Osteoblast (primary cell): Measurements from ENCODE around the gene TROAP. TPM values are rescaled to one million over a fixed set of nuclear protein-coding genes. Genes with fewer than 3 reads are reported as not detected.
A peak's percentile ranks its signal among the peaks of the same experiment; 100 is the strongest.

ENCODE experiments used
- DNase-seq: peaks from one replicate; pipeline ENCODE4 v3.0.0; 2011; ENCODE audit warnings: low spot score, mixed read lengths; ENCODE audit not compliant: insufficient read length; ENCODE audit errors: missing footprints
- H2AFZ ChIP-seq: 2 replicates; pipeline ENCODE4 v1.6.0; 2011; ENCODE audit warnings: mild to moderate bottlenecking, low read length
- H3K27ac ChIP-seq: 2 replicates; pipeline ENCODE4 v1.5.1; 2011; ENCODE audit warnings: mild to moderate bottlenecking, low read depth, low read length, moderate library complexity
- H3K27me3 ChIP-seq: 2 replicates; pipeline ENCODE4 v1.6.0; 2012; ENCODE audit warnings: mild to moderate bottlenecking, control low read depth, inconsistent platforms, low read length, moderate library complexity; ENCODE audit not compliant: insufficient read depth
- H3K36me3 ChIP-seq: 2 replicates; pipeline ENCODE4 v1.5.1; 2011; ENCODE audit warnings: mild to moderate bottlenecking, low read length, control low read depth, moderate library complexity; ENCODE audit not compliant: insufficient read depth
- H3K4me1 ChIP-seq: 2 replicates; pipeline ENCODE4 v1.5.1; 2011; ENCODE audit warnings: mild to moderate bottlenecking, low read length, control low read depth, moderate library complexity; ENCODE audit not compliant: insufficient read depth
- H3K4me2 ChIP-seq: 2 replicates; pipeline ENCODE4 v1.6.0; 2011; ENCODE audit warnings: mild to moderate bottlenecking, low read length; ENCODE audit not compliant: insufficient read depth
- H3K4me3 ChIP-seq: fragments of 200-600 bp; sonication (generic); 3 replicates; pipeline ENCODE4 v1.5.1; 2012; ENCODE audit warnings: mild to moderate bottlenecking, low read length, inconsistent platforms; ENCODE audit not compliant: insufficient read depth
- H3K79me2 ChIP-seq: 2 replicates; pipeline ENCODE4 v1.6.0; 2012; ENCODE audit warnings: mild to moderate bottlenecking, low read length, control low read depth, inconsistent platforms; ENCODE audit not compliant: insufficient read depth
- H3K9me3 ChIP-seq: 2 replicates; pipeline ENCODE4 v1.5.1; 2011; ENCODE audit warnings: low read depth, low read length, control low read depth
- H4K20me1 ChIP-seq: 2 replicates; pipeline ENCODE4 v1.6.0; 2012; ENCODE audit warnings: mild to moderate bottlenecking, low read length, control low read depth; ENCODE audit not compliant: insufficient read depth
- CTCF ChIP-seq: IDR thresholded peaks from 2 replicates; pipeline ENCODE4 v1.5.1; 2011; ENCODE audit warnings: mild to moderate bottlenecking, low read depth, low read length, moderate library complexity; ENCODE audit errors: extremely low read depth
- total RNA-seq: library from RNA; depleted of rRNA; stranded (reverse); fragments of >200 nt; gene quantifications from 2 replicates; pipeline ENCODE4 v1.2.3, GENCODE V29; 2012

TROAP gene
- total RNA-seq, 1 donor, result 2.5 TPM

GRCh38 chr12:49362077-49362476 is 39.0 kb downstream of the TROAP start:
- Histone ChIP-seq H3K36me3 (no peaks in the 10 kb centered on the region), H3K4me1 (peaks cover 35% of the 10 kb centered on the region), H3K4me2 (no peak overlapping the region), H3K79me2 (peaks cover 5% of the 10 kb centered on the region), H4K20me1 (peaks cover 3% of the 10 kb centered on the region), H3K4me3 (no peak overlapping the region), H3K27me3 (no peaks in the 10 kb centered on the region), H3K9me3 (no peaks in the 10 kb centered on the region), H2AFZ (no peak overlapping the region), H3K27ac (no peak overlapping the region)
- TF ChIP-seq CTCF, result no peak
- no peak for DNase-seq

- H3K4me2 ChIP-seq, result peak overlapping the region; percentile 96
- H3K9me3 ChIP-seq, result no peaks in the 10 kb centered on the region
- H3K27me3 ChIP-seq, result no peaks in the 10 kb centered on the region
- no peak for TF ChIP-seq CTCF
- peaks cover 30% of the 10 kb centered on the region for H3K79me2 ChIP-seq
- H3K27ac ChIP-seq, result peak overlapping the region; percentile 72
- peaks cover 33% of the 10 kb centered on the region for H3K4me1 ChIP-seq
- no peaks in the 10 kb centered on the region for H3K36me3 ChIP-seq
- no peak overlapping the region for H2AFZ ChIP-seq
- peak; percentile 91 for DNase-seq
- H4K20me1 ChIP-seq, result peaks cover 16% of the 10 kb centered on the region
- H3K4me3 ChIP-seq, result no peak overlapping the region
These were observed 41.9 kb downstream of the TROAP start for GRCh38 chr12:49364989-49365388.

GRCh38 chr12:49365542-49365941 is 42.5 kb downstream of the TROAP start:
- Histone ChIP-seq H4K20me1 (peaks cover 18% of the 10 kb centered on the region), H2AFZ (no peak overlapping the region), H3K27me3 (no peaks in the 10 kb centered on the region), H3K4me1 (peaks cover 33% of the 10 kb centered on the region), H3K36me3 (no peaks in the 10 kb centered on the region), H3K4me2 (peak overlapping the region; percentile 96), H3K79me2 (peaks cover 35% of the 10 kb centered on the region), H3K4me3 (no peak overlapping the region), H3K27ac (peak overlapping the region; percentile 72), H3K9me3 (no peaks in the 10 kb centered on the region)
- no peak for TF ChIP-seq CTCF
- peak; percentile 72 for DNase-seq

- Histone ChIP-seq H3K27ac (peak overlapping the region; percentile 72), H3K27me3 (no peaks in the 10 kb centered on the region), H3K36me3 (no peaks in the 10 kb centered on the region), H3K9me3 (no peaks in the 10 kb centered on the region), H3K4me2 (peak overlapping the region; percentile 96), H3K4me3 (peak overlapping the region; percentile 97), H3K79me2 (peaks cover 42% of the 10 kb centered on the region), H2AFZ (peak overlapping the region; percentile 99), H3K4me1 (peaks cover 33% of the 10 kb centered on the region), H4K20me1 (peaks cover 19% of the 10 kb centered on the region)
- no peak for TF ChIP-seq CTCF
- DNase-seq, result no peak
These were observed 43.1 kb downstream of the TROAP start for GRCh38 chr12:49366096-49366651.
